ENCODE measurements around the gene SOX12. TPM values are rescaled to one million over a fixed set of nuclear protein-coding genes. Genes with fewer than 3 reads are reported as not detected.

Gene SOX12
- total RNA-seq, 2 donors from 2014 or later: 3.9 to 5.4 TPM

DNA sequence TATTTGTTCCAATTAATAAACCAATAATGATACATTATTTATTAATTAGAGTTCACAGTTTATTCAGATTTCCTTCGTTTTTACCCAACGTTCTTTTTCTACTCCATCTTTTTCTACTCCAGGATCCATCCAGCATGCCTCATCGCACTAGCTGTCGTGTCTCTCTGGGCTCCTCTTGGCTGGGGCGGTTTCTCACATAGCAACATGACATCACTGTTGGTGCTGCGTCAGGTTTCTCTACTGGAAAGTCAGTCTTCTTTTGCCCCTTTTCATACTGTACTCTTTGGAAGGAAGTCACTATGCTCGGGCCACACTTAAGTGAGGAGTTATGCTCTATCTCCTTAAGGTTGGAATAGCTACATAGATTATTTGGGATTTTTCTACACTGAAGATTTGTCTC, 13.7 kb upstream of the SOX12 start:
- Histone ChIP-seq H3K4me3 (no peak overlapping the region), H3K36me3 (no peaks in the 10 kb centered on the region), H3K27me3 (replicated peaks; ENCODE audit: insufficient read depth) (no peaks in the 10 kb centered on the region), H3K27ac (no peak overlapping the region), H3K4me1 (ENCODE audit: control insufficient read depth in 1 of 2, low read depth in 2 of 2) (peaks cover 6 to 17% of the 10 kb centered on the region in 2 donors), H3K9me3 (no peaks in the 10 kb centered on the region)
- DNase-seq (ENCODE audit: low spot score) (no peak), ATAC-seq (ENCODE audit: insufficient number of reproducible peaks, low FRiP score, low read depth) (no peak)
- TF ChIP-seq, protein P1, sequence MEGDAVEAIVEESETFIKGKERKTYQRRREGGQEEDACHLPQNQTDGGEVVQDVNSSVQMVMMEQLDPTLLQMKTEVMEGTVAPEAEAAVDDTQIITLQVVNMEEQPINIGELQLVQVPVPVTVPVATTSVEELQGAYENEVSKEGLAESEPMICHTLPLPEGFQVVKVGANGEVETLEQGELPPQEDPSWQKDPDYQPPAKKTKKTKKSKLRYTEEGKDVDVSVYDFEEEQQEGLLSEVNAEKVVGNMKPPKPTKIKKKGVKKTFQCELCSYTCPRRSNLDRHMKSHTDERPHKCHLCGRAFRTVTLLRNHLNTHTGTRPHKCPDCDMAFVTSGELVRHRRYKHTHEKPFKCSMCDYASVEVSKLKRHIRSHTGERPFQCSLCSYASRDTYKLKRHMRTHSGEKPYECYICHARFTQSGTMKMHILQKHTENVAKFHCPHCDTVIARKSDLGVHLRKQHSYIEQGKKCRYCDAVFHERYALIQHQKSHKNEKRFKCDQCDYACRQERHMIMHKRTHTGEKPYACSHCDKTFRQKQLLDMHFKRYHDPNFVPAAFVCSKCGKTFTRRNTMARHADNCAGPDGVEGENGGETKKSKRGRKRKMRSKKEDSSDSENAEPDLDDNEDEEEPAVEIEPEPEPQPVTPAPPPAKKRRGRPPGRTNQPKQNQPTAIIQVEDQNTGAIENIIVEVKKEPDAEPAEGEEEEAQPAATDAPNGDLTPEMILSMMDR (IDR thresholded peaks at IDR 0.05): no peak

GRCh38 chr20:312067-312466, 13.3 kb upstream of the SOX12 start:
- Histone ChIP-seq H3K4me3 (no peak overlapping the region), H3K27ac (no peak overlapping the region), H3K27me3 (replicated peaks; ENCODE audit: insufficient read depth) (no peaks in the 10 kb centered on the region), H3K9me3 (no peaks in the 10 kb centered on the region), H3K4me1 (ENCODE audit: control insufficient read depth in 1 of 2, low read depth in 2 of 2) (peaks cover 6 to 17% of the 10 kb centered on the region in 2 donors), H3K36me3 (no peaks in the 10 kb centered on the region)
- TF ChIP-seq, protein P1 (IDR thresholded peaks at IDR 0.05): no peak
- DNase-seq (ENCODE audit: low spot score): no peak
- no peak for ATAC-seq (ENCODE audit: insufficient number of reproducible peaks, low FRiP score, low read depth)

DNA sequence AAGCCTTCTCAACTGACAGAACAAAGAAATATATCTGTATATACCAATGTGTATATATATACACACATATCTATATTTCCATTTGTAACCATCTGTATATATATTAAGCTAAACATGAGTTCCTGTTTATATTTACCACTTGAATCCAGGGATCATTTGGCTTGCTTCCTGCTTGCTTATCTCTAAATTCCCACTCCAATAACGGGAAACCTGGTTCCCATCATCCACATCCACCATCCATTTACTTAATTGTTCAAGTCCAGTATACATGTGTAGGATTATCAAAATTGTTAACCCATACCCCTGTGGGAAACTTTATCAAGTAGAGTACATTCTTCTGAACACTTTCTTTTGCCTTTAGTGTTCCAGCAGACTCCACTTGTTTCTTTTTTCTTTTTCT, 12.5 kb upstream of the SOX12 start:
- Histone ChIP-seq H3K36me3 (no peaks in the 10 kb centered on the region), H3K27ac (no peak overlapping the region), H3K27me3 (replicated peaks; ENCODE audit: insufficient read depth) (no peaks in the 10 kb centered on the region), H3K9me3 (no peaks in the 10 kb centered on the region), H3K4me1 (ENCODE audit: control insufficient read depth in 1 of 2, low read depth in 2 of 2) (peaks cover 6 to 17% of the 10 kb centered on the region in 2 donors), H3K4me3 (no peak overlapping the region)
- DNase-seq (ENCODE audit: low spot score) (no peak), ATAC-seq (ENCODE audit: insufficient number of reproducible peaks, low FRiP score, low read depth) (no peak)
- TF ChIP-seq, protein P1 (IDR thresholded peaks at IDR 0.05): no peak

DNA sequence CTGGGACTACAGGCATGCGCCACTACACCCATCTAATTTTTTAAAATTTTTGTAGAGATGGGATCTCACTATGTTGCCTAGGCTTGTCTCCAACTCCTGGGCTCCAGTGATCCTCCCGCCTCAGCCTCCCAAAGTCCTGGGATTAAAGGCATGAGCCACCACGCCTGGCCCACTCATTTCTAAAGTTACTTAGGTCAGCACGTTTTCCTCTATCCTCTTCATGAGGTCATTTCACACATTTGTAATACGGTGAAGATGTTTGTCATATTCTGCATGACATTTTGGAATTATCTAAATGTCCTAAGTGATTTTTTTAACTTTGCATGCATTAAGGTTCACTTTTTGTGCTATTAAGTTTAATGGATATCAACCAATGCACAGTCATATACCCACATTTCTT, 11.9 kb upstream of the SOX12 start:
- Histone ChIP-seq H3K4me3 (no peak overlapping the region), H3K4me1 (ENCODE audit: control insufficient read depth in 1 of 2, low read depth in 2 of 2) (peaks cover 6 to 17% of the 10 kb centered on the region in 2 donors), H3K27me3 (replicated peaks; ENCODE audit: insufficient read depth) (no peaks in the 10 kb centered on the region), H3K27ac (no peak overlapping the region), H3K9me3 (no peaks in the 10 kb centered on the region), H3K36me3 (no peaks in the 10 kb centered on the region)
- TF ChIP-seq, protein P1 (IDR thresholded peaks at IDR 0.05): no peak
- DNase-seq (ENCODE audit: low spot score): no peak
- ATAC-seq (ENCODE audit: insufficient number of reproducible peaks, low FRiP score, low read depth): no peak

DNA sequence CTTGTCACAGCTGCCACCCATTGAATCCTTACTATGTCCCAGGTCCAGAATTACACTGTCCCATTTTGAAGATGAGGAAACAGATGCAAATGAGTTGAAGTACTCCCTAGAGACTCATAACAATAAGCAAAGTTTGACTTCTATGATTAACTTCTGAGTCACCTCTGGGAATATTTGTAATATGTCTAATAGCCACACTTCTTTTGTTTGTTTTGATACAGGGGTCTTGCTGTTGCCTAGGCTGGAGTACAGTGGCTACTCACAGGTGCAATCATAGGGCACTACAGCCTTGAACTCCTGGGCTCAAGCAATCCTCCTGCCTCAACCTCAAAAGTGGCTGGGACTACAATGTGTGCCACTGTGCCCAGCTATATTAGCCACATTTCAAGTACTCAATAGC, 11.4 kb upstream of the SOX12 start:
- TF ChIP-seq, protein P1 (IDR thresholded peaks at IDR 0.05): no peak
- peaks cover 6 to 15% of the 10 kb centered on the region in 2 donors for H3K4me1 ChIP-seq (ENCODE audit: control insufficient read depth in 1 of 2, low read depth in 2 of 2)
- H3K27ac ChIP-seq: no peak overlapping the region
- no peaks in the 10 kb centered on the region for H3K9me3 ChIP-seq
- no peak overlapping the region for H3K4me3 ChIP-seq
- ATAC-seq (ENCODE audit: insufficient number of reproducible peaks, low FRiP score, low read depth) (no peak), DNase-seq (ENCODE audit: low spot score) (no peak)
- H3K36me3 ChIP-seq: no peaks in the 10 kb centered on the region
- no peaks in the 10 kb centered on the region for H3K27me3 ChIP-seq (replicated peaks; ENCODE audit: insufficient read depth)
